ENCODE results near the gene ELMOD2.
"Not testable (repeated sequence)": the region's sequence is repeated elsewhere in the genome, so short reads cannot be mapped to it uniquely, and the experiment has no call there.

ELMOD2 gene, protein sequence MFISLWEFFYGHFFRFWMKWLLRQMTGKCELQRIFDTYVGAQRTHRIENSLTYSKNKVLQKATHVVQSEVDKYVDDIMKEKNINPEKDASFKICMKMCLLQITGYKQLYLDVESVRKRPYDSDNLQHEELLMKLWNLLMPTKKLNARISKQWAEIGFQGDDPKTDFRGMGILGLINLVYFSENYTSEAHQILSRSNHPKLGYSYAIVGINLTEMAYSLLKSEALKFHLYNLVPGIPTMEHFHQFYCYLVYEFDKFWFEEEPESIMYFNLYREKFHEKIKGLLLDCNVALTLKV

DNA sequence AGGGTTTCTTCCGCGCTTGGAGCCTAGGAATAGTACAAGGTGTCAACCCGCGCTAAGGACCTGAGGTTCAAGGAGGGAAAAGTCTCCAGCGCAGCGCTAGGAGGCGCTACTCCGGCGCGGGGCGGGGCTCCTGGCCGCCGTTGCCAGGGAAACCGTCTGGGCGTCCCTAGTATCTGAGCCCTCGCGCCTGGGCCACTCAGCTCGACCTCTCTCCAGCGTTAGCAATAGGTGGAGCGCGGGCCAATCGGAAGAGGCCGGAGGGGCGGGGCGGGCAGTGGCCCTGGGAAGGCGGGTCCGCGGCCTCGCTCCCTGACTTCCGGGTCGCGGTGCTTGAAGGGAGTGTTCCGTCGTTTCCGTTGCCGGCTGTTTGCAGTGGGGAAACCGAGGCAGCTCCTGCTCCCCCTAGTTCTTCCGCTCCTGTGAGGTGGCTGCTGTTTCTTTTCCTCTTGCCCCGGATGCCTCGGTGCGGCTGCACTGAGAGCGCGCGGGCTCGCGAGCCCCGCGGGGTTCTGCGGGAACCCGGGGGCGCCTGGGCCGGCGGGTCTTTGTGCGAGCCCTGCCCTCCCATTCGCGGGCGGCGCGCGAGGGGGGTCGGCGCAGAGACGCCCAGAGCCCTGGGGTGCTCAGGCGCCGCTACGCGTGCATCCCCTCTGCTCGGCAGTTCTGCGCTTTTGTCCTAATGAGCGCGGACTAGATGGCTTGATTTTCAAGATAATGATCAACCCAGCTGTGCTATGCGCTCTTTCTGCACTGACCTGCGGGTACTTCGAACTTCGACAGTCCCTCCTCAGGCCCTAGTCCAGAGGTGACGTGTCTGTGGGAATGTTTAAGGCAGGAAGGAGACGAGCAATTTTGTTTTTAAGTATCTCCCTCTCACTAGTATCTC is at the start of gene ELMOD2:
ELMOD2 (plus strand) TSS at position 312 of the 886 bp plus-strand sequence. CDS start 1,261 bp downstream, outside the sequence.
- peak; percentile 97 for DNase-seq

DNA sequence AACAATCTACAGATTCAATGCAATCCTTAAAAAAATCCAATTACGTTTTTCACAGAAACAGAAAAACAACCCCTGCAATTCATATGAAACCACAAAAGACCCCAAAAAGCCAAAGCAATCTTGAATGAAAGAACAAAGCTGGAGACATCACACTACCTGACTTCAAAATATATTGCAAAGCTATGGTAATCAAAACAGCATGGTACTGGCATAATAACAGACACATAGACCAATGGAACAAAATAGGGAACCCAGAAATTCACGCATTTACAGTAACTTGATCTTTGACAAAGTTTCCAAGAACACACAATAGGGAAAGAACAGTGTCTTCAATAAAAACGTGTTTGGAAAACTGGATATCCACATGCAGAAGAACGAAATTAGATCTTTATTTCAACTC is 40.5 kb upstream of the ELMOD2 start:
- no peak for DNase-seq

DNA sequence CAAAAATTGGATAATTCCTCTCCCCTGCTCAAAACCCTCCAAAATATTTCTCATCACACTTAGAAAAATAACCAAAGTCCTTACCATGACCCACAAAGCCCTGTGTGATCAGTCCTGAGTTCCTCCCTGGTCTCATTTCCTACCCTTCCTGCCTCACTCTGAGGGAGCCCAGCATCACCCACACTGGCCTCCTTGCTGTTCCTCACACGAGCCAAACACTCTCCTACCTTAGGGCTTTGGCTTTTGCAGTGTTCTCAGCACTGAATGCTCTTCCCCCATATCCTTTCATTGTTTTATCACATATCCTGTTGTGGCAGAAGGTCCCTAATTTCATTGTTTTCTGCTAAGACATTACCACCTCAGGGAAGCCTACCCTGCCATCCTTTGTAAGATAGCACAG is 38.0 kb upstream of the ELMOD2 start:
- DNase-seq = peak in 1 of 2 experiments; percentile 16

DNA sequence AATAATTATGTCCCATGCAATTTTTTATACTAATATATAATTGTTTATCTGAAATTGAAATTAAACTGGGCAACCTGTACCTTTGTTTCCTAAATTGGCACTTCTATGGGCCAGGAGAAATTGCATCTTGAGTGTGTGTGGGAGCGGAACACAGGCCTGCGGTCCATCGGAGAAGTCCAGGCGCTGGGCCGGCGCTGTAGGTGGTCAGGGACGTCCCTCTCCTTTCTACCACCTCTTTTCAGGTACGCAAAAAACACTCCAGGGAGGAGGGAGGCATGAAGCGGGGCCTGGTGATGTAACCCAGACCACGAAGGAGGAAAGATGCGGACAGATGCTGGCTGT is 26.6 kb upstream of the ELMOD2 start:
- DNase-seq = no peak

- no peak for DNase-seq
Measured at GRCh38 chr4:140497747-140498636, 26.0 kb upstream of the ELMOD2 start, which contains the start of gene MGAT4D. Gene MGAT4D (minus strand): TSS chr4:140498293. CDS start chr4:140498222, 71 bp downstream.

- DNase-seq = no peak
Measured at GRCh38 chr4:140499391-140499790, 24.6 kb upstream of the ELMOD2 start.

GRCh38 chr4:140504261-140504660 is 19.7 kb upstream of the ELMOD2 start:
- DNase-seq = no peak

GRCh38 chr4:140513765-140514164 is 10.2 kb upstream of the ELMOD2 start:
- DNase-seq = not testable (repeated sequence)

- DNase-seq = no peak
Measured at GRCh38 chr4:140515423-140515822, 8.5 kb upstream of the ELMOD2 start.

DNA sequence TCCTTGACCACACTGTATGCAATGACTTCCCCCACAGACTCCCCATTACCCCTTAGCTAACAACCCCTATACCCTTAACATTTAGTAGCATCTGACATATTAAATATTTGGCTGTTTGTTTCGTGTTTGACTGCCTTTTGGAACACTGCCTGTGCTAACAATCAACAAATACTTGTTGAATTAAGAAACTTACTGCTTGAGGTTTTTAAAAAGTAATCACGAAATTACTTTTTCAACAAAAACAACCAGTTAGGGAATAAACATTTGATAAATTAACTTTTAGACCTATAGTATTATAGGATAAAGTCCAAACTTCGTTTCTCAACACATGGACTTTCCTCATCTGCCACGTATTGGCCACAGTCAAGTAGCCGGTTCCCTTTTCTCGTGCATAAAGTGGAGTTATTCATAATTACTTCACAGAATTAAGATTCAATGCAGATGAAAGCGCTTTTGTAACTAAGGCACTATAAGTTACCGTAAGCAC is 555 bp upstream of the ELMOD2 start:
- no peak for DNase-seq

DNA sequence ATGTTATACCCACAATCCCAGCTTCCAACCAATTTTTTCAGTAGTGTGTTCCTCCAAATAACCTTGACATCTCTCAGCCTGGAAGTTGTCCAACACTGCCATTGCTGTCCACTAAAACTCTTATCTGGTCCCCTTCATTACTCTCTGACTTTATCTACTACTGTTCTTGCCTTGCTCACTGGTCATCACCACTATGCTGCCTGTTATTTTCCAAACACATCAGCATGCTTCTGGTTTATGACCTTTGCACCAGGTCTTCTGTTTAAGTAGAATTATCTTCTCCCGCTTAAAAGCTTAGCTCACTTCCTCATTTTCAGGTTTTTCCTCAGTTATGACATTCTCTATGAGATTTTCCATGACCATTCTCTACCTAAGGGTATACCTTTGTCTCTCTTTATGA is 5.5 kb downstream of the ELMOD2 start:
- DNase-seq = no peak

DNA sequence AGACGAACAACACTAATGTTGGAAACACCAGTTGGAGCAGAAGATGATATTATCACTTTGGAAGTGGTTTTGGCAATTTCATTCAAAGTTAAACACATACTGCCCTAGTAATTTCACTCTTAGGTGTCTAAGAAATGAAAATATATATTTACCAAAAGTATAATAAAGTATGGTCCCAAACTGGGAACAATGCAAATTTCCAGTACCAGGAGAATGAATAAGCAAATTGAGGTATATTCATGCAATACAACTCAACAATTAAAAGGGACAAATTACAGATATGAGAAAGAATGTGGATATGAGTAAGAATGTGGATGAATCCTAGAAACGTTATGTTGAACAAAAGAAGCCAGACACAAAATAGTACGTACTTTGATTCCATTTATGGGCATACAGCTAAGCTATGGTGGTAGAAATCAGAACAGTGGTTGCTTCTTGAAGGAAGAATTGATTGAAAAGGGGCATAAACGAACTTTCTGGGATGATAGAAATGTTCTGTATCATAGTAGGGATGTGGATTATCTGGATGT is 10.0 kb downstream of the ELMOD2 start:
- DNase-seq = no peak

DNA sequence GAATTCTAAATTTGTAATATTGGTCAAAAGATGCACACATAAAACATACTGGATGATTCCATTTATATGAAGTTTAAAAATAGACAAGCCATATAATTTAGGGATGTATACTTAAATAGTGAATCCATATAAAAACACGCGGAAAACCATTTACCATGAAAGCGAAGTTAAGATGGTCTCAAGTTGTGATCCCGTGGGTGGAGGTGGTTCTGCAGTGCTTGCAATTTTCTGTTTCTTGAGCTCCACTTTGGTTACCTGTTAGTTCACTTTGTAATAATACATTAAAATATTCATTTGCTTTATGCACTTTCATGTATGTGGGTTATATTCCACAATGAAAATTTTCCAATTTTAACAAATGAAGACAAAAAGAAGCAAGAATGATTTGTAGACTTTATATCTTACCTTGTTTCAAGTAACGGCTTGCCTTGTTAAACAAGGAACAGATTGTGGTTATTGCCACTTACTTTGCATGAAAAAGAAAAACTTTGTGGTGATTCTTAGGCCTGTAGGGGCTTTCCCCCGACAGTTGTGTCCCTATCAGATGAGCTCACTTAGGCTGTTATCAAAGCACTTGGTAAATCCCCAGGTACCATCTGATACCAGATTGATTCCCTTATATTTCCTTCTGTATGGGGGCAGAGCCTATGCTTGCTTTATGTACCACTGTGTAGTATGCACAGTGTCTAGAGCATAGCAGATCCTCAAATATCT is 32.6 kb downstream of the ELMOD2 start:
- DNase-seq = no peak

DNA sequence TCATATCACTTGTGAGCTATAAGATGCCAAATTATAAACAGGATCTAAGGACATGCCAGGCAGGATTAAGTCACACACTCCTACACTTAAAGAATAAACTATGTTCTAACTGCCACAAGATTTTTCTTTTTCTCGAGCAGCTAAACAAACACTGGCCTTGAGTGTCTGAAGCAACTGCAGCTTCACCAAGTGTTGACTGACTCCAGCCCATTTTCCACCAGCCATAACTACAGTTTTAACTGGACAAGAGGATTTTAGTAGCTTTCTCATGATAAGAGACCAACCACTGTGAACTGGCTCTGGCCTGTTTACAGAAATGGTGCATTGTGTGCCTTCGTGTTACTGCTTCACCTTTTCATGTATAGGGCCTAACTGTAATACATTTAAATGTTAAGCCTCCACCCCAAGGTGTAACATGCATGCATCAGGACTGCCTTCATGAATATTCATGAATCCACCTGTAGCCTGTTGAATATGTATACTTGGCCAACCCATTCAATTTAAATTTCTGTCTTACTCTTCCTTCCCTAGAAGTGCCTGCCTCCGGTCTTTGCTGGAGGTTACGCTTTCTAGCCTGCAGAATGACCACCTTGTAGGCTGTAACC is 34.0 kb downstream of the ELMOD2 start:
- DNase-seq = no peak

DNA sequence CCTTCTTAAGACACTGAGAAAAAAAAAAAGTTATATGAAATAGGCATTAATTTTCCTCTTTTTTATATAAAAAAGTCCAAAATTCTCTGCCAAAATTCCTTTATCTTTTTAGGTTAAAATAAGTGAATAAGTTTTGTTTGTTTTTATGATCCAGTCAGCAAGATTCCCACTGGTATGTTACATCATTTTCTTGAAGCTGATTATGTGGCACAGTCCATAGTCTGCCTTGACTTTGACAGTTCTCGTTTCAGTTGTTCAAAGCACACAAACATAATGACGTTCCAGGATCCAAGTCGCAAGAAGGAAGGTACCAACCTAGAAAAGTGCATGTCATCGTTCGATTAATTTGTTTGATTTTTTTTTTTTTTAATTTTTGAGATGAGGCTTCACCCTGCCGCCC is 35.7 kb downstream of the ELMOD2 start:
- no peak for DNase-seq

DNA sequence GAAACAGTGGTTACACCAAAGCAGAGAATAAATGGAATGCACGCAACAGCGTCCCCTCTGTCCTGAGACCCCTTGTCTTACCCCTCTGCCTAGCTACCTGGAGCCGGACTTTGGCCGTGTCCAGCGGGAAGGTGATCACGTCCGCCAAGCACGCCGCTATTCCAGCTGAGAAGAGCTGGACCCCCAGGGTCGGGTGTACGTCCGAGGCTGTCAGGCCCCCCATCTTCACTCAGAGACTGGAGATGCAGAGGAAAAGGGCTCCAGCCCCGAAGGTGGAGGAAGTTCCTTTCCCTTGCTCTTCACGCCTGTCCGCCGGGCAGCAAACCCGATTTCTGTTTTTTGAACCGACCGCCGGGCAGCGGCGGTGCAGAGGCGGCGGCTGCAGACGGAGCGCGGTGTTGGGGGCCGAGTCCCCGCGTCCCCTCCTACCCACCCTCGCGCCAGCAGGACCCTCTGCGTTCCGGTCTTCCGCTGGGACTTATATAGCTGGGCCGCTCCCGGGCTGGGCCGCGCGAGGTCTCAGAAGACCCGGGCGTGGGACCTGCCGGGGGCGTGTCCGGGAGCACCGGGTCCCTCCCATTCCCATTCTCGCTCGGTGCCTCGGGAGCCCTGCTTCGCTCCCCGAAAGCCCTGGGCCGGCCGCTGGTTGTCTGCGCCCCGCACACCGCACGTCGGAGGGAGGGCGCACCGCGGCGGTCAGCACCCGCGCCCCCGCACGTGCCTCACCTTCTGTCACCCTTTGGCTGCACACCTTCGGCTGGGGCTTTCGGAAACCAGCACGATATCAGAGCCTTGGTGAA is 44.7 kb downstream of the ELMOD2 start, which contains the start of gene UCP1:
UCP1 (minus strand) TSS at position 455 of the 800 bp plus-strand sequence; CDS start at position 223, 232 bp downstream.
- DNase-seq = no peak

DNA sequence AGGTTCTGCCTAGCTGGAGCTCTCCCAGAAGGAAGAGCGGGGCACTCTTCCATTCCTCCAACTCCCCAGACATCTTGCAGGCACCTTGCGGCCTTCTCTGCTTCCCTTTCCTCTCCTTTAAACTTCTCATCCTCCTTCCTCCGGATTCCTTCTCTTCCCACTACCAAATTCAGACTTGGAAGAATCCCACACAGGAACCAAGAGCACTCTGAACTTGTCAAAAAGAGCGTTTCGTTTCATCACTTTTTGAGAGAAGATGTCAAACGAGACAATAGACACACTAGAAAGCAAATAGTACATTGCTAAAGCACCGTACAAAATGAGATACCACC is 45.3 kb downstream of the ELMOD2 start:
- DNase-seq = no peak

- no peak for DNase-seq
Measured at GRCh38 chr4:140571620-140572019, 47.7 kb downstream of the ELMOD2 start.

DNA sequence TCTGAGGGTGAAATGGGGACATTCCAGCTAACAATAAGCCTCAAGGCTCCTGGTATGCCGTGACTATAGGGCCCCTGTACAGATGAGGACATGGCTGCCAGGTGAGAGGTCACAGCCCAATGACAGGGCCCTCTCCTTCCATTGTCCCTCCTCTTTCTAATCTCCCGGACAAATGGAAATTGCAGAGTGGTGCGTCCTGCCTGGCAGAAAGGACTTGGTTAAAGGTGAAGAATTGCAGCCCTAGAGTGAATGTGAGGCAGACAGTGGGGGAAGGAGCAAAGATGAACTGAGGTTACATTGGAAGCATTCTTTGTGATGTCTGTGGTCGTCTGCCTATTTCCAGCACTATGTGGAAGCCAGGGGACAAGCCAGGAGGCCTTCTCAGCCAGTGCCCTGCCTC is 51.5 kb downstream of the ELMOD2 start:
- no peak for DNase-seq

- peak in 1 of 2 experiments; percentile 6 for DNase-seq
Measured at GRCh38 chr4:140579278-140579677, 55.3 kb downstream of the ELMOD2 start.

- no peak for DNase-seq
Measured at GRCh38 chr4:140581078-140581477, 57.1 kb downstream of the ELMOD2 start.
